ENCODE measurements around the gene COMP.

The COMP gene

GRCh38 chr19:18774782-18775444 lies 16.2 kb downstream of the COMP start:
- no peaks in the 10 kb centered on the region for H3K79me2 ChIP-seq
- no peak for TF ChIP-seq CTCF (IDR thresholded peaks at IDR 0.05)
- H3K4me3 ChIP-seq (ENCODE audit: low read depth, low read length), result no peak overlapping the region
- H3K4me1 ChIP-seq, result no peaks in the 10 kb centered on the region
- no peaks in the 10 kb centered on the region for H3K9me3 ChIP-seq (ENCODE audit: control insufficient read depth, low read length)
- H3K27ac ChIP-seq, result no peak overlapping the region
- no peaks in the 10 kb centered on the region for H3K36me3 ChIP-seq (ENCODE audit: control insufficient read depth, insufficient read depth, low read length)
- no peak overlapping the region for H3K9ac ChIP-seq
- H3K27me3 ChIP-seq (ENCODE audit: control insufficient read depth, insufficient read depth, low read length), result no peaks in the 10 kb centered on the region
- no peak overlapping the region for H3K4me2 ChIP-seq (ENCODE audit: low read length)
- no peak overlapping the region for H2AFZ ChIP-seq

- Histone ChIP-seq H3K79me2 (no peaks in the 10 kb centered on the region), H3K4me3 (ENCODE audit: low read depth, low read length) (no peak overlapping the region), H2AFZ (no peak overlapping the region), H3K27ac (no peak overlapping the region), H3K9me3 (ENCODE audit: control insufficient read depth, low read length) (no peaks in the 10 kb centered on the region), H3K9ac (no peak overlapping the region), H3K36me3 (ENCODE audit: control insufficient read depth, insufficient read depth, low read length) (no peaks in the 10 kb centered on the region), H3K4me1 (no peaks in the 10 kb centered on the region), H3K4me2 (ENCODE audit: low read length) (no peak overlapping the region), H3K27me3 (ENCODE audit: control insufficient read depth, insufficient read depth, low read length) (no peaks in the 10 kb centered on the region)
- no peak for TF ChIP-seq CTCF (IDR thresholded peaks at IDR 0.05)
Measured at GRCh38 chr19:18774107-18774506, 17.0 kb downstream of the COMP start.

GRCh38 chr19:18773682-18774081 lies 17.4 kb downstream of the COMP start:
- Histone ChIP-seq H3K79me2 (no peaks in the 10 kb centered on the region), H3K27me3 (ENCODE audit: control insufficient read depth, insufficient read depth, low read length) (no peaks in the 10 kb centered on the region), H3K4me2 (ENCODE audit: low read length) (no peak overlapping the region), H3K4me1 (no peaks in the 10 kb centered on the region), H3K9ac (no peak overlapping the region), H3K27ac (no peak overlapping the region), H2AFZ (no peak overlapping the region), H3K9me3 (ENCODE audit: control insufficient read depth, low read length) (no peaks in the 10 kb centered on the region), H3K4me3 (ENCODE audit: low read depth, low read length) (no peak overlapping the region), H3K36me3 (ENCODE audit: control insufficient read depth, insufficient read depth, low read length) (no peaks in the 10 kb centered on the region)
- TF ChIP-seq CTCF (IDR thresholded peaks at IDR 0.05), result no peak

- Histone ChIP-seq H3K36me3 (ENCODE audit: control insufficient read depth, insufficient read depth, low read length) (no peaks in the 10 kb centered on the region), H3K4me3 (ENCODE audit: low read depth, low read length) (no peak overlapping the region), H3K4me2 (ENCODE audit: low read length) (no peak overlapping the region), H3K9ac (no peak overlapping the region), H2AFZ (no peak overlapping the region), H3K79me2 (no peaks in the 10 kb centered on the region), H3K27me3 (ENCODE audit: control insufficient read depth, insufficient read depth, low read length) (no peaks in the 10 kb centered on the region), H3K9me3 (ENCODE audit: control insufficient read depth, low read length) (no peaks in the 10 kb centered on the region), H3K4me1 (peaks cover under 1% of the 10 kb centered on the region), H3K27ac (no peak overlapping the region)
- no peak for TF ChIP-seq CTCF (IDR thresholded peaks at IDR 0.05)
Measured at GRCh38 chr19:18772620-18773587, 18.2 kb downstream of the COMP start.

All from parathyroid adenoma (tissue), 2 donors.